Skeletal muscle tissue (tissue), 4 donors: ENCODE results near the gene RPS6KB1. TPM values are rescaled to one million over a fixed set of nuclear protein-coding genes. Genes with fewer than 3 reads are reported as not detected.
"Not testable (repeated sequence)": the region's sequence is repeated elsewhere in the genome, so short reads cannot be mapped to it uniquely, and the experiment has no call there.

ENCODE experiments used
- H3K27ac ChIP-seq: one replicate; pipeline ENCODE4 v1.7.0; 2013; ENCODE audit warnings: mild to moderate bottlenecking, low read depth, low read length, inconsistent platforms
- H3K27me3 ChIP-seq, 3 donors: one replicate each; pipeline ENCODE4 v1.7.0; 2013; ENCODE audit warnings: low read length in 3 of 3; ENCODE audit not compliant: control insufficient read depth in 3 of 3, insufficient read depth in 3 of 3
- H3K36me3 ChIP-seq, 3 donors: one replicate each; pipeline ENCODE4 v1.7.0; 2013; ENCODE audit warnings: low read length in 3 of 3; ENCODE audit not compliant: control insufficient read depth in 3 of 3, insufficient read depth in 3 of 3
- H3K4me1 ChIP-seq, 3 donors: one replicate each; pipeline ENCODE4 v1.7.0; 2013; ENCODE audit warnings: low read length in 3 of 3, mild to moderate bottlenecking in 3 of 3; ENCODE audit not compliant: control insufficient read depth in 3 of 3, insufficient read depth in 3 of 3
- H3K4me3 ChIP-seq, 3 donors: one replicate each; pipeline ENCODE4 v1.7.0; 2013; ENCODE audit warnings: low read length in 3 of 3
- H3K9ac ChIP-seq, 3 donors: one replicate each; pipeline ENCODE4 v1.7.0; 2013; ENCODE audit warnings: low read length in 3 of 3, mild to moderate bottlenecking in 3 of 3, moderate library complexity in 2 of 3, low read depth in 1 of 3
- H3K9me3 ChIP-seq, 3 donors: one replicate each; pipeline ENCODE4 v1.7.0; 2013; ENCODE audit warnings: low read length in 3 of 3; ENCODE audit not compliant: control insufficient read depth in 3 of 3
- total RNA-seq: library from RNA; depleted of rRNA; stranded (reverse); fragments of >200 nt; gene quantifications from one replicate; pipeline ENCODE4 v1.2.3, GENCODE V29; 2014
- donor health status: Osteomylitis.

RPS6KB1 gene
- total RNA-seq, 1 donor from 2014 or later, result 36.5 TPM

GRCh38 chr17:59870482-59870881 lies 22.4 kb upstream of the RPS6KB1 start:
- H3K27ac ChIP-seq, result no peak overlapping the region
- H3K4me1 ChIP-seq, result no peaks in the 10 kb centered on the region
- peaks cover 4 to 16% (median 13%) of the 10 kb centered on the region in 3 donors for H3K36me3 ChIP-seq
- no peaks in the 10 kb centered on the region for H3K9me3 ChIP-seq
- H3K27me3 ChIP-seq, result no peaks in the 10 kb centered on the region
- no peak overlapping the region for H3K9ac ChIP-seq
- no peak overlapping the region for H3K4me3 ChIP-seq

DNA sequence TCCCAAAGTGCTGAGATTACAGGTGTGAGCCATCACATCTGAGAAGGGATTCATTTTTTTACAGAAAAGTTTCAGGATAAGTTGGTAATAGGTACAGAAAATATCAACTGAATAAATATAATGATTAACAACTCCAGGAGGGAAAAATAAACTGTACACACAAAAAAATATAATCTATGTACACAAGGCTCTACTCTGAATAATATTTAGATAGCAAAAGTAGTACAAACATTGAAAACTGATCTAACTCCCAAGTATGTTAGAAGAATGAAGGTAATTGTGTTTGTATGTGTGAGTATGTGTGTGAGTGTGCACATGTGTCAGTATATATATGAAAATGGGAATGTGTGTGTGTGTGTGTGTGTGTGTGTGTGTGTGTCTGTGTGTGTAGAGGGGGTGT lies 20.6 kb upstream of the RPS6KB1 start:
- H3K4me3 ChIP-seq, result no peak overlapping the region
- no peak overlapping the region for H3K9ac ChIP-seq
- H3K27ac ChIP-seq, result no peak overlapping the region
- H3K36me3 ChIP-seq, result peaks cover 9 to 27% (median 26%) of the 10 kb centered on the region in 3 donors
- no peaks in the 10 kb centered on the region for H3K27me3 ChIP-seq
- H3K4me1 ChIP-seq, result no peaks in the 10 kb centered on the region
- no peaks in the 10 kb centered on the region for H3K9me3 ChIP-seq

GRCh38 chr17:59873414-59873813 lies 19.5 kb upstream of the RPS6KB1 start:
- not testable (repeated sequence) for H3K9me3 ChIP-seq, H3K4me3 ChIP-seq, H3K9ac ChIP-seq, H3K27me3 ChIP-seq, H3K27ac ChIP-seq, H3K4me1 ChIP-seq
- peaks cover 9 to 33% (median 32%) of the 10 kb centered on the region in 3 donors for H3K36me3 ChIP-seq

DNA sequence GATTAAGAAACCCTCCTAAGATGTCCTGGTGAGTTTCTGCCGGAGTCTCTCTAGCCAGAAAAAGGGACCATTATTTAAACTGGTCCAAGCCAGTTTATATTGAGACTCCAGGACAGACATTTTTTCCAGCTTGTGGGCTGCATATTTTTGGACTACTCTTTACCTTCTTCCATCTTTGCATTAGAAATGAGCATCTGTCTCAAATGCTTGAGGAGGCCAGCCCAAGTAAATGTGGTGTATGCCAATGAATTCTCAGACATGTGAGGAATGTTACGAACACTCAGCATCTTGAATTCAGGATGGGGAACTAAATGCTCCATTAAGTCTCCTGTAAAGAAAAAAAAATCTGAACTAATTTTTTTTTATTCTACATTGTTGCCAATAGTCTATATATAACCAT lies 18.5 kb upstream of the RPS6KB1 start:
- no peak overlapping the region for H3K9ac ChIP-seq
- peaks cover 9 to 33% (median 32%) of the 10 kb centered on the region in 3 donors for H3K36me3 ChIP-seq
- no peak overlapping the region for H3K27ac ChIP-seq
- no peak overlapping the region for H3K4me3 ChIP-seq
- H3K4me1 ChIP-seq, result no peaks in the 10 kb centered on the region
- H3K27me3 ChIP-seq, result no peaks in the 10 kb centered on the region
- no peaks in the 10 kb centered on the region for H3K9me3 ChIP-seq

GRCh38 chr17:59876107-59876506 lies 16.8 kb upstream of the RPS6KB1 start:
- Histone ChIP-seq H3K27me3 (no peaks in the 10 kb centered on the region), H3K36me3 (peaks cover 10 to 35% (median 33%) of the 10 kb centered on the region in 3 donors), H3K4me3 (no peak overlapping the region), H3K9ac (no peak overlapping the region), H3K9me3 (no peaks in the 10 kb centered on the region), H3K4me1 (no peaks in the 10 kb centered on the region), H3K27ac (no peak overlapping the region)

DNA sequence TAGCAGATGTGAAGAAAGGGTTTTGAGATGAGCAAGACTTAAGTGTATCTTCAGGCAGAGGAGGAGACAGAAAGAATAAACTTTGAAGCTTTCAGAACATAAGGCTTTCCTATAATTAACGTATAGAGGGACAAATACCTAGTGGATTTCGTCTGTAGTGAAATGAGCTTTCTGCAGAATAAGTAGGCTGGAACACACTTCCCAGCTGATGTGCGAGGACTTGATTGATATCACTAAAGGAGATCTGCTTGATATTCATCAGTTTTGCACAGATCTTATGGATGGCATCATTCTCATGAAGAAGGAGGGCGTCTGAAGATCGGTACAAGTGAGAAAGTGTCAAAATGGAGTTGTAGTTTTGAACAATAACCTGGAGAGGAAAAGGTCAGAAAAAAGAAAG lies 15.0 kb upstream of the RPS6KB1 start:
- Histone ChIP-seq H3K36me3 (peaks cover 10 to 35% (median 28%) of the 10 kb centered on the region in 3 donors), H3K4me3 (no peak overlapping the region), H3K27ac (no peak overlapping the region), H3K4me1 (no peaks in the 10 kb centered on the region), H3K9me3 (no peaks in the 10 kb centered on the region), H3K9ac (no peak overlapping the region), H3K27me3 (no peaks in the 10 kb centered on the region)

DNA sequence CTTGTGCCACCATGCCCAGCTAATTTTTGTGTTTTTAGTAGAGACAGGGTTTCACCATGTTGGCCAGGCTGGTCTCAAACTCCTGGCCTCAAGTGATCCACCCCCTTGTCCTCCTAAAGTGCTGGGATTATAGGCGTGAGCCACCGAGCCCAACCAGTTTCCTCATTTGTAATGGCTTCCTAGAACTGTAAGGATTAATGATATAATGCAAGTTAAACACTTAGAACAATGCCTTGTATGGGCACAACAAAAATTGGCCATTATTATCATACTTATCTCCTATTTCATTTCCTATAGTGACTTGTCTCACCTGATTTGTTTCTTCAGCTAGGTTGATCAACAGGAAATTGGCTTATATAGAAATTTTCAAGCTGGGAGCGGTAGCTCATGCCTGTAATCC lies 14.3 kb upstream of the RPS6KB1 start:
- no peak overlapping the region for H3K27ac ChIP-seq
- H3K4me3 ChIP-seq, result no peak overlapping the region
- H3K4me1 ChIP-seq, result no peaks in the 10 kb centered on the region
- H3K9ac ChIP-seq, result no peak overlapping the region
- H3K9me3 ChIP-seq, result no peaks in the 10 kb centered on the region
- H3K27me3 ChIP-seq, result no peaks in the 10 kb centered on the region
- peaks cover 10 to 37% (median 29%) of the 10 kb centered on the region in 3 donors for H3K36me3 ChIP-seq

DNA sequence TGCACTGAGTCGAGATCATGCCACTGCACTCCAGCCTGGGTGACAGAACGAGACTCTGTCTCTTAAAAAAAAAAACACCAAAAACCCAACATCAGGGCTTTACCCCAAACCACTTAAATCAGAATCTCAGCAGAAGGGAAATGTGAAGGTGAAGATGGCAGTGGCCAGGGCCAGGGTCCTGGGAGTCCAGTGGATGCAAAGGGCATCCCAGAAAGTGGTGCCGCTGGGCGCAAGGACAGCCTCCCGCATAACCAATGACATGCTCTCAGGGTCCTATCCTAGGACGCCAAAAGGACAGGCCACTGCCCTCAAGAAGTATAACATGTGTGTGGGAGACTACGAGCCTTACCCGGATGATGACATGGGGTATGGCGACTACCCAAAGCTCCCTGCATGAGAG lies 8.1 kb upstream of the RPS6KB1 start:
- Histone ChIP-seq H3K36me3 (peaks cover 11 to 27% (median 19%) of the 10 kb centered on the region in 3 donors), H3K27ac (no peak overlapping the region), H3K9me3 (no peaks in the 10 kb centered on the region), H3K4me1 (no peaks in the 10 kb centered on the region), H3K9ac (no peak overlapping the region), H3K27me3 (no peaks in the 10 kb centered on the region), H3K4me3 (no peak overlapping the region)

DNA sequence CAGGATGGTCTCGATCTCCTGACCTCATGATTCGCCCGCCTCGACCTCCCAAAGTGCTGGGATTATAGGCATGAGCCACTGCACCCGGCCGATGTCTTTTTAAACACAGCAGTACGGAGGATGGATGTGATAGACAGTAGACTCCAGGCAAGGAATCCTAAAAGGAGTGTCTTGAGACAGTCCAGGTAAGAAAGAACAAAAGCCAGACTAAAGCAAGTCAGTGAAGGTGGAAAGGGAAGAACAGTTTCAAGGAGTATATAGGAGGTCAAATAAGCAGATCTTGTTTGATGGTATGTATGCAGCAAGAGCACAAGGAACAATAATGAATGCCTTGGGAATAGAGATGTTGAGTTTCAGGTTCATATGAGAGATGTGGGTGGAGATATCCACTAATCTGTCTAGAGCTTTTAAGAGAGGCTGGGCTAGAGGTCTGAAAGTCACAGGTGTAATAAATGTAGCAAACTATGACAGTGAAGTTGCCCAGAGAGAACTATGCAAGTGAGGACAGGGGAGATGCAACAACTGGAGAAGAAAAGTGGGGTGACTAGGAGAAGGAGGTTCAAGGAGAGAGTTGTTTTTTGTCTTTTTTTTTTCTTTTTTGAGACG lies 4.7 kb upstream of the RPS6KB1 start:
- Histone ChIP-seq H3K27me3 (no peaks in the 10 kb centered on the region), H3K27ac (no peak overlapping the region), H3K9ac (no peak overlapping the region), H3K4me1 (peaks cover 4 to 5% (median 5%) of the 10 kb centered on the region in 3 donors), H3K36me3 (peaks cover 9 to 26% (median 24%) of the 10 kb centered on the region in 3 donors), H3K4me3 (no peak overlapping the region), H3K9me3 (no peaks in the 10 kb centered on the region)

DNA sequence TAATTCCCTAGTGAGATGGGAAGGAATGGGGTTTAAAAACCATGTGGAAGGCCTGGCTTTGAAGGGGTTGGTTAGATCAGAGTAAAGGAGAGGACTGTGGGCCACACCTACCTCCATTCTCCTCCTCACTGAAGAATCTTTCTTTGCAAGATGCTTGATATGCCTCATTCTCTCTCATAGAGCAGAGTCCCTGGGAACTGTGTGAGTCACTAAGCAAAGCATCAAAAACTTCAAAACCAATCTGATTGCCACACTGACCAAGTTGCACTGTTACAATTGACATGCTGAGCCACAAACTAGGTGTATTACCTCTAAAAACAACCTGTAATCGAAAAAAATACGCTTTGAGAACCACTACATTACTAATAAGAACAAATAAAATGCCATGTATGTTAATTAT lies 2.2 kb upstream of the RPS6KB1 start:
- Histone ChIP-seq H3K27me3 (no peaks in the 10 kb centered on the region), H3K4me1 (peaks cover 9 to 15% (median 10%) of the 10 kb centered on the region in 3 donors), H3K4me3 (no peak overlapping the region), H3K9me3 (no peaks in the 10 kb centered on the region), H3K36me3 (peaks cover 0 to 11% (median 9%) of the 10 kb centered on the region in 3 donors), H3K9ac (no peak overlapping the region), H3K27ac (no peak overlapping the region)
